Prostate gland (tissue), 2 donors: Measurements from ENCODE around the gene CCL13. TPM values are rescaled to one million over a fixed set of nuclear protein-coding genes. Genes with fewer than 3 reads are reported as not detected.

ENCODE experiments used
- DNase-seq: peaks from one replicate; pipeline ENCODE4 v3.0.0-alpha.2; 2019; ENCODE audit warnings: low spot score
- H3K27ac ChIP-seq, 2 donors: fragments of 200-600 bp; sonication (generic); 2 replicates each; pipeline ENCODE4 v1.5.1; 2017 to 2019
- H3K27me3 ChIP-seq: fragments of 200-600 bp; sonication (generic); replicated peaks from 2 replicates; pipeline ENCODE4 v1.5.1; 2019; ENCODE audit not compliant: insufficient read depth
- H3K36me3 ChIP-seq, 2 donors: fragments of 200-600 bp; sonication (generic); 1 replicate in 1 of 2; 2 replicates in 1 of 2; pipeline versions ENCODE4 v1.5.1 to v1.8.1; 2017 to 2019
- H3K4me1 ChIP-seq: fragments of 200-600 bp; sonication (generic); replicated peaks from 2 replicates; pipeline ENCODE4 v1.5.1; 2019
- H3K4me3 ChIP-seq, 2 donors: fragments of 200-600 bp; sonication (generic); 2 replicates each; pipeline ENCODE4 v1.5.1; 2017 to 2019
- H3K9me3 ChIP-seq: fragments of 200-600 bp; sonication (generic); 2 replicates; pipeline ENCODE4 v1.5.1; 2017
- POLR2A ChIP-seq: fragments of 450-650 bp; IDR thresholded peaks from one replicate; pipeline ENCODE4 v1.6.1; 2016; ENCODE audit warnings: antibody characterized with exemption, mild to moderate bottlenecking
- POLR2AphosphoS5 ChIP-seq: sonication (generic); formaldehyde crosslinking; IDR thresholded peaks from one replicate; pipeline ENCODE4 v1.6.1; 2017; ENCODE audit warnings: antibody characterized with exemption
- WGBS: methylation state at CpG from one replicate; pipeline ENCODE4 v1.1.5; 2018; 5-methylcytosine and 5-hydroxymethylcytosine counted together
- intact Hi-C: fragments of 100-400 bp; cut with DNase I; formaldehyde crosslinking; loops from one replicate; pipeline ENCODE4 v1.14.2; 2022
- total RNA-seq, 2 donors: library from RNA; depleted of rRNA; stranded (reverse); fragments of >200 nt; gene quantifications; one replicate each; pipeline ENCODE4 v1.1.0, GENCODE V29; 2016
- TF ChIP-seq, protein P1 (sequence below), 4 experiments: fragments of 200-600 bp in 2 of 4; fragments of 450-650 bp in 2 of 4; sonication (generic) in 2 of 4; IDR thresholded peaks; 1 replicate in 3 of 4; 2 replicates in 1 of 4; pipeline ENCODE4 v1.5.1; 2016 to 2019; ENCODE audit warnings: antibody characterized with exemption in 4 of 4, mild to moderate bottlenecking in 2 of 4, moderate library complexity in 2 of 4

CCL13 gene
- total RNA-seq, 2 donors from 2014 or later = not detected

DNA sequence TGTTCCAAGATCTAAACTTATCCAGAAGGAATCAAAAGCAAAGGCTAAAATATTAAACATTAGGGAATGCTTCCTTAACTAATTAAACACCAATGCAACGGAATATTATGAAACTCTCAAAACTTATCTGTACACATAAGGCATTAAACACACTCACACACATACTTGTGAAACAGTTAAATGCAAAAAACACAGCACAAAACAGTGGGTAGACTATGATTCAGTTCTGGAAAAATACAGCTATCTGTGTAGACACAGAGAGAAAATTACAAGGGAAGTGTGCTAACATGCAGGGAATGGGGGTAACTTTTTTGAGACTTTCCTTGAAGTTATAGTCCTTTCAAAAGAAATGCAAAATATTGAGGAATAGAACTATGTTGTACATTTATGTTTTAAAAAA is 43.4 kb downstream of the CCL13 start:
- H3K9me3 ChIP-seq = no peaks in the 10 kb centered on the region
- TF ChIP-seq, protein P1, sequence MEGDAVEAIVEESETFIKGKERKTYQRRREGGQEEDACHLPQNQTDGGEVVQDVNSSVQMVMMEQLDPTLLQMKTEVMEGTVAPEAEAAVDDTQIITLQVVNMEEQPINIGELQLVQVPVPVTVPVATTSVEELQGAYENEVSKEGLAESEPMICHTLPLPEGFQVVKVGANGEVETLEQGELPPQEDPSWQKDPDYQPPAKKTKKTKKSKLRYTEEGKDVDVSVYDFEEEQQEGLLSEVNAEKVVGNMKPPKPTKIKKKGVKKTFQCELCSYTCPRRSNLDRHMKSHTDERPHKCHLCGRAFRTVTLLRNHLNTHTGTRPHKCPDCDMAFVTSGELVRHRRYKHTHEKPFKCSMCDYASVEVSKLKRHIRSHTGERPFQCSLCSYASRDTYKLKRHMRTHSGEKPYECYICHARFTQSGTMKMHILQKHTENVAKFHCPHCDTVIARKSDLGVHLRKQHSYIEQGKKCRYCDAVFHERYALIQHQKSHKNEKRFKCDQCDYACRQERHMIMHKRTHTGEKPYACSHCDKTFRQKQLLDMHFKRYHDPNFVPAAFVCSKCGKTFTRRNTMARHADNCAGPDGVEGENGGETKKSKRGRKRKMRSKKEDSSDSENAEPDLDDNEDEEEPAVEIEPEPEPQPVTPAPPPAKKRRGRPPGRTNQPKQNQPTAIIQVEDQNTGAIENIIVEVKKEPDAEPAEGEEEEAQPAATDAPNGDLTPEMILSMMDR (IDR thresholded peaks at IDR 0.05) = no peak
- TF ChIP-seq POLR2A (no peak), POLR2AphosphoS5 (no peak)
- no peaks in the 10 kb centered on the region for H3K36me3 ChIP-seq
- no peaks in the 10 kb centered on the region for H3K27me3 ChIP-seq
- intact Hi-C loops = no loop called here
- no peak for DNase-seq
- no peaks in the 10 kb centered on the region for H3K4me1 ChIP-seq
- WGBS = 45% methylated on average over 1 of the region's 1 CpG
- no peak overlapping the region for H3K4me3 ChIP-seq
- no peak overlapping the region for H3K27ac ChIP-seq

DNA sequence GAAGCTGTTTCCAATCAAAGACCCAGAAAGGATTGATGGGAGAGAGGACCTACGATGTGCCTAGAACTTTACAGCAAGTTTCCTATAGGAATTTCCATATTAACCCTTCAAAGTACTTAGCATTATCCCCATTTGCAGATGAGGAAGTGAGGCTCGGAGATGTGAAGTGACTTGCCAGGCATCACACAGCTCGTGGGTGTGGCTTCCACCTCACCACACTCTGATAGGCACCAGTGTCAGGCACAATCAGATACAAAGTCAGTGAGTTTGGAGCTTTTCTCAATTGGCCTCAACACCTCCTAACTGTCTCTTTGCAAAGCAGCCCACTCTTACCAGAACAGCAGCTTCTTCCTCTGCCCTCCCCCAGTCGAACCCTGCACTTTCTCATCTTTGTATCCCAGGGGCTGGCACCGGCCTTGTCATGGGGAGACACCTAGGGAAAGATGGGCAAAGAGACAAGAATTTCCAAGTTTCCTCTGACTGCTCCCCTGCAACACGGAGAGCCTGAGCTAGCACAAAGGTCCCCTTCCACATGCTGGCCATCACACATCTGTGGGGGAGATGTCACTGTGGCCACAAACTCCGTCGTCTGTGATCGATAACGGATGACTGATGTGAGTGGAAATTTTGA is 44.1 kb downstream of the CCL13 start:
- Histone ChIP-seq H3K27ac (no peak overlapping the region), H3K4me3 (no peak overlapping the region), H3K9me3 (no peaks in the 10 kb centered on the region), H3K4me1 (no peaks in the 10 kb centered on the region), H3K36me3 (no peaks in the 10 kb centered on the region), H3K27me3 (no peaks in the 10 kb centered on the region)
- WGBS = 81% methylated on average over 10 of the region's 10 CpGs
- intact Hi-C loops = no loop called here
- TF ChIP-seq POLR2AphosphoS5 = no peak
- no peak for TF ChIP-seq POLR2A
- TF ChIP-seq, protein P1 (IDR thresholded peaks at IDR 0.05) = no peak
- no peak for DNase-seq

DNA sequence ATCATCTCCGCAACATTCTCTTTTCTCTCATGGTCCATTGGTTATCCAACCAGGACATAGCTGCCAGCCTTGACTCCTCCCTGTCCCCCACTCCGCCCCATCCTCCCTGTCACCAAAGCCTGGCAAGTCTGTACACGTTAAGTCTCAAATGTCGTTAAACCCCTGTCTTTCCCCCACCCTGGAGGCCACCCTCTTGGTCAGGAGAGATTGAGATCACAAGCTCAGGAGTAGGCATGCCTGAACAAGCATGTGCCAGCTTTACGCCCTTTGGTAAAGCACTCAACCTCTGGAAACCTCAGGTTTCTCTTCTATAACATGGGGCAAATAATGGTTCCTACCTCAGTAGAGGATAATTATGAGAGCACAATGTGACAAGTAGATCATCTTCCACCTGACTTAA is 44.9 kb downstream of the CCL13 start:
- 43% methylated on average over 5 of the region's 5 CpGs for WGBS
- TF ChIP-seq, protein P1 (IDR thresholded peaks at IDR 0.05) = no peak
- TF ChIP-seq POLR2AphosphoS5 (no peak), POLR2A (no peak)
- H3K27me3 ChIP-seq = no peaks in the 10 kb centered on the region
- intact Hi-C loops = no loop called here
- no peak for DNase-seq
- no peaks in the 10 kb centered on the region for H3K9me3 ChIP-seq
- no peaks in the 10 kb centered on the region for H3K36me3 ChIP-seq
- no peak overlapping the region for H3K27ac ChIP-seq
- H3K4me1 ChIP-seq = no peaks in the 10 kb centered on the region
- no peak overlapping the region for H3K4me3 ChIP-seq

DNA sequence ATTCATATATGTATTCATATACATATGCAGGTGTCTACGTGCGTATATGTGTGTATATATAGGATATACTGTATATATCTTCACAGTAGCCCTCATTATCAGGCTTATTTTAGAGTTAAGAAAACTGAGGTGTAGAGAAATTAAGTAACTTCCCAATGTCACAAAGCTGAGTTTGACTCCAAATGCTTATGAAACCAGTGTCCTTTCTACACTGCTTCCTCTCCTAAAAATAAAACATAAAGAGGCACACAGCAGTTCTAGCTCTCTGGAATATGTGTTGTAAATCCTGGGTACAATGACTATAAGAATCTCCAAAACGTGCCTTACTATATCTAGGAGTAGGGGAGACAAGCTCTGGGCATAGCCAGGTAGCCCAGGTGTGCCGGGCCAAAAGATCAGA is 46.7 kb downstream of the CCL13 start:
- intact Hi-C loops = no loop called here

DNA sequence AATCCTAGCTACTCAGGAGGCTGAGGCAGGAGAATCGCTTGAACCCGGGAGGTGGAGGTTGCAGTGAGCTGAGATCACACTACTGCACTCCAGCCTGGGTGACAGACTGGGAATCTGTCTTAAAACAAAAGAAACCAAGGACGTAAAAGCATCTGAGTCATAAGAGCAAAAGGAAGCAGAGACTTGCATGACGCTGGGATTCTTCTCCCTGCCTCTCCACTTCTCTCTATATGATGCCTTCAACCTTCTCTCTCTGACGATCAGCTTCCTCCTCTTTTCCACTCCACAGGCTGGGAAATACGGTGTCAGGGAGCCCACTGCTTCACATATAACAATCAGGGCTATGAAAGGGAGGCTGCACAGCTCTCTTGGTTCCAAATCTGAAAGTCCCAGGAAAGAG is 49.9 kb downstream of the CCL13 start:
- whole genome bisulfite sequencing = 83% methylated on average over 6 of the region's 6 CpGs
- no peaks in the 10 kb centered on the region for H3K4me1 ChIP-seq
- no peak for DNase-seq
- no peaks in the 10 kb centered on the region for H3K36me3 ChIP-seq
- no peak for TF ChIP-seq POLR2A
- TF ChIP-seq, protein P1 (IDR thresholded peaks at IDR 0.05) = no peak
- no peak for TF ChIP-seq POLR2AphosphoS5
- H3K27ac ChIP-seq = no peak overlapping the region
- peaks cover 5% of the 10 kb centered on the region for H3K27me3 ChIP-seq
- intact Hi-C loops = no loop called here
- no peak overlapping the region for H3K4me3 ChIP-seq
- H3K9me3 ChIP-seq = no peaks in the 10 kb centered on the region

More for the DNA sequence above, 46.7 kb downstream of the CCL13 start:
- TF ChIP-seq POLR2A (no peak), POLR2AphosphoS5 (no peak)
- TF ChIP-seq, protein P1 (IDR thresholded peaks at IDR 0.05) = no peak
- 61% methylated on average over 4 of the region's 4 CpGs for WGBS
- Histone ChIP-seq H3K36me3 (no peaks in the 10 kb centered on the region), H3K27me3 (no peaks in the 10 kb centered on the region), H3K27ac (no peak overlapping the region), H3K9me3 (no peaks in the 10 kb centered on the region), H3K4me1 (no peaks in the 10 kb centered on the region), H3K4me3 (no peak overlapping the region)
- DNase-seq = no peak
